Hepatocyte (in vitro differentiated cells): ENCODE results near the gene LRRC38.

Experiments
- EZH2phosphoT487 ChIP-seq: fragments of 200-600 bp; sonication (generic); IDR thresholded peaks from one replicate; pipeline ENCODE4 v1.6.1; 2018; ENCODE audit warnings: antibody characterized with exemption, mild to moderate bottlenecking, low read depth, moderate library complexity; ENCODE audit not compliant: unreplicated experiment, severe bottlenecking
- TF ChIP-seq, protein P1 (sequence below): fragments of 200-600 bp; sonication (generic); IDR thresholded peaks from 2 replicates; pipeline ENCODE4 v1.5.1; 2016; ENCODE audit warnings: antibody characterized with exemption, mild to moderate bottlenecking; ENCODE audit not compliant: poor library complexity

DNA sequence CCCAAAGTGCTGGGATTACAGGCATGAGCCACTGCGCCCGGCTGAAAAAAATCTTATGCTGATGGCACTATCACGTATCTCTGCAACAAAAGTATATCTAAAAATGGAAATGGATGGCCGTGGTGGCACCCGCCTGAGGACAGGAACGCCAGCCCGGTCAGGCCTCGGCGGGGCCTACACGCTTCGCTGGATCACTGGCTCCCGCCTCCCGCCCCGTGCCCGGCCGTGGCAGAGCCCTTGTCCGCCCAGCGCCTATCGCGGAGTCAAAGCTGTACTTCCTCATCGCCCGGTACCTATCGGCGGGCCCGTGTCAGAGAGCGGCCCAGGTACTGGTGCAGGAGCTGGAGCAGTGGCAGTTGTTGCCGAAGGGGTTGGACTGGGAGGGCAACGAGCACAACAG is 41.0 kb upstream of the LRRC38 start:
- TF ChIP-seq, protein P1, sequence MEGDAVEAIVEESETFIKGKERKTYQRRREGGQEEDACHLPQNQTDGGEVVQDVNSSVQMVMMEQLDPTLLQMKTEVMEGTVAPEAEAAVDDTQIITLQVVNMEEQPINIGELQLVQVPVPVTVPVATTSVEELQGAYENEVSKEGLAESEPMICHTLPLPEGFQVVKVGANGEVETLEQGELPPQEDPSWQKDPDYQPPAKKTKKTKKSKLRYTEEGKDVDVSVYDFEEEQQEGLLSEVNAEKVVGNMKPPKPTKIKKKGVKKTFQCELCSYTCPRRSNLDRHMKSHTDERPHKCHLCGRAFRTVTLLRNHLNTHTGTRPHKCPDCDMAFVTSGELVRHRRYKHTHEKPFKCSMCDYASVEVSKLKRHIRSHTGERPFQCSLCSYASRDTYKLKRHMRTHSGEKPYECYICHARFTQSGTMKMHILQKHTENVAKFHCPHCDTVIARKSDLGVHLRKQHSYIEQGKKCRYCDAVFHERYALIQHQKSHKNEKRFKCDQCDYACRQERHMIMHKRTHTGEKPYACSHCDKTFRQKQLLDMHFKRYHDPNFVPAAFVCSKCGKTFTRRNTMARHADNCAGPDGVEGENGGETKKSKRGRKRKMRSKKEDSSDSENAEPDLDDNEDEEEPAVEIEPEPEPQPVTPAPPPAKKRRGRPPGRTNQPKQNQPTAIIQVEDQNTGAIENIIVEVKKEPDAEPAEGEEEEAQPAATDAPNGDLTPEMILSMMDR: no peak
- TF ChIP-seq EZH2phosphoT487: no peak
